IPS-15b (cell line): ENCODE results near the gene HNRNPA3.

Experiments used
- H3K27me3 ChIP-seq: one replicate; pipeline ENCODE4 v1.6.1; 2013; ENCODE audit warnings: low read length; ENCODE audit not compliant: control insufficient read depth, insufficient read depth
- H3K36me3 ChIP-seq: one replicate; pipeline ENCODE4 v1.6.1; 2013; ENCODE audit warnings: low read length; ENCODE audit not compliant: control insufficient read depth, insufficient read depth
- H3K4me1 ChIP-seq: one replicate; pipeline ENCODE4 v1.6.1; 2013; ENCODE audit warnings: mild to moderate bottlenecking, low read length; ENCODE audit not compliant: control insufficient read depth, insufficient read depth
- H3K4me3 ChIP-seq: one replicate; pipeline ENCODE4 v1.5.1; 2013; ENCODE audit warnings: low read depth, low read length
- H3K9ac ChIP-seq: one replicate; pipeline ENCODE4 v1.6.1; 2013; ENCODE audit warnings: low read depth, mild to moderate bottlenecking, low read length
- H3K9me3 ChIP-seq: one replicate; pipeline ENCODE4 v1.6.1; 2013; ENCODE audit warnings: mild to moderate bottlenecking, low read length; ENCODE audit not compliant: control insufficient read depth, insufficient read depth

Gene HNRNPA3

GRCh38 chr2:177250461-177250860, 37.9 kb downstream of the HNRNPA3 start:
- Histone ChIP-seq H3K4me1 (peaks cover 16% of the 10 kb centered on the region), H3K4me3 (no peak overlapping the region)

GRCh38 chr2:177251165-177251542, 38.6 kb downstream of the HNRNPA3 start:
- Histone ChIP-seq H3K4me3 (no peak overlapping the region), H3K9me3 (no peaks in the 10 kb centered on the region), H3K27me3 (no peaks in the 10 kb centered on the region), H3K4me1 (peaks cover 12% of the 10 kb centered on the region), H3K9ac (no peak overlapping the region), H3K36me3 (no peaks in the 10 kb centered on the region)

More at GRCh38 chr2:177250461-177250860, 37.9 kb downstream of the HNRNPA3 start:
- Histone ChIP-seq H3K9ac (no peak overlapping the region), H3K27me3 (no peaks in the 10 kb centered on the region), H3K9me3 (no peaks in the 10 kb centered on the region), H3K36me3 (no peaks in the 10 kb centered on the region)

GRCh38 chr2:177252808-177253531, 40.4 kb downstream of the HNRNPA3 start:
- no peak overlapping the region for H3K9ac ChIP-seq
- H3K27me3 ChIP-seq, result no peaks in the 10 kb centered on the region
- no peaks in the 10 kb centered on the region for H3K9me3 ChIP-seq
- no peak overlapping the region for H3K4me3 ChIP-seq
- H3K4me1 ChIP-seq, result peaks cover 9% of the 10 kb centered on the region
- H3K36me3 ChIP-seq, result no peaks in the 10 kb centered on the region

- H3K4me1 ChIP-seq, result peaks cover 9% of the 10 kb centered on the region
- no peaks in the 10 kb centered on the region for H3K27me3 ChIP-seq
- H3K9me3 ChIP-seq, result peaks cover 2% of the 10 kb centered on the region
- H3K36me3 ChIP-seq, result no peaks in the 10 kb centered on the region
- H3K9ac ChIP-seq, result no peak overlapping the region
- no peak overlapping the region for H3K4me3 ChIP-seq
Observed at GRCh38 chr2:177253704-177254103, 41.1 kb downstream of the HNRNPA3 start.

GRCh38 chr2:177254433-177255226, 42.0 kb downstream of the HNRNPA3 start:
- H3K9me3 ChIP-seq, result peaks cover 2% of the 10 kb centered on the region
- peaks cover 9% of the 10 kb centered on the region for H3K4me1 ChIP-seq
- no peak overlapping the region for H3K9ac ChIP-seq
- no peak overlapping the region for H3K4me3 ChIP-seq
- H3K36me3 ChIP-seq, result no peaks in the 10 kb centered on the region
- no peaks in the 10 kb centered on the region for H3K27me3 ChIP-seq

- Histone ChIP-seq H3K9me3 (peaks cover 2% of the 10 kb centered on the region), H3K36me3 (no peaks in the 10 kb centered on the region), H3K4me1 (peaks cover 9% of the 10 kb centered on the region), H3K4me3 (no peak overlapping the region), H3K27me3 (no peaks in the 10 kb centered on the region), H3K9ac (no peak overlapping the region)
Observed at GRCh38 chr2:177255227-177255601, 42.6 kb downstream of the HNRNPA3 start.

GRCh38 chr2:177256026-177256425, 43.4 kb downstream of the HNRNPA3 start:
- H3K36me3 ChIP-seq, result no peaks in the 10 kb centered on the region
- no peak overlapping the region for H3K9ac ChIP-seq
- peaks cover 9% of the 10 kb centered on the region for H3K4me1 ChIP-seq

GRCh38 chr2:177256695-177257094, 44.1 kb downstream of the HNRNPA3 start:
- Histone ChIP-seq H3K9me3 (peaks cover 2% of the 10 kb centered on the region), H3K36me3 (no peaks in the 10 kb centered on the region), H3K4me1 (peaks cover 9% of the 10 kb centered on the region), H3K27me3 (no peaks in the 10 kb centered on the region), H3K9ac (no peak overlapping the region), H3K4me3 (no peak overlapping the region)

More at GRCh38 chr2:177256026-177256425, 43.4 kb downstream of the HNRNPA3 start:
- H3K9me3 ChIP-seq, result peaks cover 2% of the 10 kb centered on the region
- H3K27me3 ChIP-seq, result no peaks in the 10 kb centered on the region
- no peak overlapping the region for H3K4me3 ChIP-seq

GRCh38 chr2:177257471-177257870, 44.9 kb downstream of the HNRNPA3 start:
- Histone ChIP-seq H3K9ac (no peak overlapping the region), H3K27me3 (no peaks in the 10 kb centered on the region), H3K4me1 (peaks cover 14% of the 10 kb centered on the region), H3K36me3 (no peaks in the 10 kb centered on the region), H3K4me3 (no peak overlapping the region), H3K9me3 (peaks cover 2% of the 10 kb centered on the region)

GRCh38 chr2:177258059-177258458, 45.5 kb downstream of the HNRNPA3 start:
- Histone ChIP-seq H3K27me3 (no peaks in the 10 kb centered on the region), H3K4me1 (peaks cover 14% of the 10 kb centered on the region), H3K4me3 (no peak overlapping the region), H3K9ac (no peak overlapping the region), H3K9me3 (peaks cover 2% of the 10 kb centered on the region), H3K36me3 (no peaks in the 10 kb centered on the region)

GRCh38 chr2:177260379-177260778, 47.8 kb downstream of the HNRNPA3 start:
- H3K4me3 ChIP-seq, result no peak overlapping the region

More at GRCh38 chr2:177260379-177260778, 47.8 kb downstream of the HNRNPA3 start:
- no peak overlapping the region for H3K9ac ChIP-seq
- no peaks in the 10 kb centered on the region for H3K36me3 ChIP-seq
- peaks cover 6% of the 10 kb centered on the region for H3K4me1 ChIP-seq
- peaks cover 2% of the 10 kb centered on the region for H3K9me3 ChIP-seq
- no peaks in the 10 kb centered on the region for H3K27me3 ChIP-seq
